Osteoblast (primary cell): ENCODE results near the gene TRPM1. TPM values are rescaled to one million over a fixed set of nuclear protein-coding genes. Genes with fewer than 3 reads are reported as not detected.

Experiments
- DNase-seq: peaks from one replicate; pipeline ENCODE4 v3.0.0; 2011; ENCODE audit warnings: low spot score, mixed read lengths; ENCODE audit not compliant: insufficient read length; ENCODE audit errors: missing footprints
- H2AFZ ChIP-seq: 2 replicates; pipeline ENCODE4 v1.6.0; 2011; ENCODE audit warnings: mild to moderate bottlenecking, low read length
- H3K27ac ChIP-seq: 2 replicates; pipeline ENCODE4 v1.5.1; 2011; ENCODE audit warnings: mild to moderate bottlenecking, low read depth, low read length, moderate library complexity
- H3K27me3 ChIP-seq: 2 replicates; pipeline ENCODE4 v1.6.0; 2012; ENCODE audit warnings: mild to moderate bottlenecking, control low read depth, inconsistent platforms, low read length, moderate library complexity; ENCODE audit not compliant: insufficient read depth
- H3K36me3 ChIP-seq: 2 replicates; pipeline ENCODE4 v1.5.1; 2011; ENCODE audit warnings: mild to moderate bottlenecking, low read length, control low read depth, moderate library complexity; ENCODE audit not compliant: insufficient read depth
- H3K4me1 ChIP-seq: 2 replicates; pipeline ENCODE4 v1.5.1; 2011; ENCODE audit warnings: mild to moderate bottlenecking, low read length, control low read depth, moderate library complexity; ENCODE audit not compliant: insufficient read depth
- H3K4me2 ChIP-seq: 2 replicates; pipeline ENCODE4 v1.6.0; 2011; ENCODE audit warnings: mild to moderate bottlenecking, low read length; ENCODE audit not compliant: insufficient read depth
- H3K4me3 ChIP-seq: fragments of 200-600 bp; sonication (generic); 3 replicates; pipeline ENCODE4 v1.5.1; 2012; ENCODE audit warnings: mild to moderate bottlenecking, low read length, inconsistent platforms; ENCODE audit not compliant: insufficient read depth
- H3K79me2 ChIP-seq: 2 replicates; pipeline ENCODE4 v1.6.0; 2012; ENCODE audit warnings: mild to moderate bottlenecking, low read length, control low read depth, inconsistent platforms; ENCODE audit not compliant: insufficient read depth
- H3K9me3 ChIP-seq: 2 replicates; pipeline ENCODE4 v1.5.1; 2011; ENCODE audit warnings: low read depth, low read length, control low read depth
- H4K20me1 ChIP-seq: 2 replicates; pipeline ENCODE4 v1.6.0; 2012; ENCODE audit warnings: mild to moderate bottlenecking, low read length, control low read depth; ENCODE audit not compliant: insufficient read depth
- CTCF ChIP-seq: IDR thresholded peaks from 2 replicates; pipeline ENCODE4 v1.5.1; 2011; ENCODE audit warnings: mild to moderate bottlenecking, low read depth, low read length, moderate library complexity; ENCODE audit errors: extremely low read depth
- total RNA-seq: library from RNA; depleted of rRNA; stranded (reverse); fragments of >200 nt; gene quantifications from 2 replicates; pipeline ENCODE4 v1.2.3, GENCODE V29; 2012

Gene TRPM1
- total RNA-seq, 1 donor: under 0.01 TPM

- Histone ChIP-seq H3K79me2 (no peaks in the 10 kb centered on the region), H3K9me3 (no peaks in the 10 kb centered on the region), H3K4me1 (peaks cover 3% of the 10 kb centered on the region), H4K20me1 (no peaks in the 10 kb centered on the region), H2AFZ (no peak overlapping the region), H3K27ac (no peak overlapping the region), H3K36me3 (no peaks in the 10 kb centered on the region), H3K4me2 (no peak overlapping the region), H3K4me3 (no peak overlapping the region), H3K27me3 (no peaks in the 10 kb centered on the region)
- no peak for TF ChIP-seq CTCF
- DNase-seq: no peak
These were observed 40.3 kb upstream of the TRPM1 start for GRCh38 chr15:31141792-31142191.

GRCh38 chr15:31136607-31137328 is 35.2 kb upstream of the TRPM1 start:
- DNase-seq: no peak
- Histone ChIP-seq H2AFZ (no peak overlapping the region), H3K4me3 (no peak overlapping the region), H3K9me3 (no peaks in the 10 kb centered on the region), H3K36me3 (no peaks in the 10 kb centered on the region), H3K4me2 (no peak overlapping the region), H3K4me1 (no peaks in the 10 kb centered on the region), H3K79me2 (no peaks in the 10 kb centered on the region), H3K27me3 (peaks cover 3% of the 10 kb centered on the region), H4K20me1 (no peaks in the 10 kb centered on the region), H3K27ac (no peak overlapping the region)
- TF ChIP-seq CTCF: no peak

GRCh38 chr15:31136016-31136415 is 34.5 kb upstream of the TRPM1 start:
- Histone ChIP-seq H3K27ac (no peak overlapping the region), H3K27me3 (peaks cover 3% of the 10 kb centered on the region), H3K4me1 (no peaks in the 10 kb centered on the region), H3K4me3 (no peak overlapping the region), H4K20me1 (no peaks in the 10 kb centered on the region), H2AFZ (no peak overlapping the region), H3K9me3 (no peaks in the 10 kb centered on the region), H3K36me3 (no peaks in the 10 kb centered on the region), H3K4me2 (no peak overlapping the region), H3K79me2 (no peaks in the 10 kb centered on the region)
- TF ChIP-seq CTCF: no peak
- DNase-seq: no peak

- no peak overlapping the region for H2AFZ ChIP-seq
- DNase-seq: no peak
- TF ChIP-seq CTCF: no peak
- H3K27ac ChIP-seq: no peak overlapping the region
- H3K4me2 ChIP-seq: no peak overlapping the region
- H3K4me3 ChIP-seq: no peak overlapping the region
- no peaks in the 10 kb centered on the region for H3K9me3 ChIP-seq
- no peaks in the 10 kb centered on the region for H4K20me1 ChIP-seq
- H3K4me1 ChIP-seq: no peaks in the 10 kb centered on the region
- peaks cover 3% of the 10 kb centered on the region for H3K27me3 ChIP-seq
- no peaks in the 10 kb centered on the region for H3K79me2 ChIP-seq
- no peaks in the 10 kb centered on the region for H3K36me3 ChIP-seq
These were observed 34.0 kb upstream of the TRPM1 start for GRCh38 chr15:31135523-31135922.
